NCI-H748 (cell line): ENCODE results near the gene PDIA2.
"Not testable (repeated sequence)": the region's sequence is repeated elsewhere in the genome, so short reads cannot be mapped to it uniquely, and the experiment has no call there.

ENCODE experiments used
- DNase-seq: peaks from one replicate; lab custom pipeline; 2025; ENCODE audit not compliant: unreplicated experiment; lab: John Stamatoyannopoulos, UW

Gene PDIA2

GRCh38 chr16:283033-283805 lies at the start of gene PDIA2:
Gene PDIA2 (plus strand): TSS chr16:283164. CDS start chr16:283170, 6 bp downstream.
- no peak for DNase-seq

- DNase-seq = peak; percentile 94
These were observed 48.3 kb upstream of the PDIA2 start, which contains the start of gene FAM234A for GRCh38 chr16:234468-235305. Gene FAM234A (plus strand): TSS chr16:234821. CDS start chr16:254414, 19,593 bp downstream.

- no peak for DNase-seq
These were observed 43.1 kb upstream of the PDIA2 start for GRCh38 chr16:239948-240277.

GRCh38 chr16:240559-240958 lies 42.4 kb upstream of the PDIA2 start:
- DNase-seq = no peak

GRCh38 chr16:242281-242680 lies 40.7 kb upstream of the PDIA2 start:
- no peak for DNase-seq

- DNase-seq = no peak
These were observed 39.6 kb upstream of the PDIA2 start for GRCh38 chr16:243348-243747.

GRCh38 chr16:245105-245504 lies 37.9 kb upstream of the PDIA2 start:
- DNase-seq = no peak

- DNase-seq = no peak
These were observed 35.9 kb upstream of the PDIA2 start for GRCh38 chr16:247027-247426.

GRCh38 chr16:249431-249830 lies 33.5 kb upstream of the PDIA2 start:
- no peak for DNase-seq

- DNase-seq = no peak
These were observed 30.3 kb upstream of the PDIA2 start for GRCh38 chr16:252366-253337.

GRCh38 chr16:253833-254232 lies 29.1 kb upstream of the PDIA2 start:
- DNase-seq = no peak

- no peak for DNase-seq
These were observed 28.5 kb upstream of the PDIA2 start for GRCh38 chr16:254461-254860.

GRCh38 chr16:255183-255582 lies 27.8 kb upstream of the PDIA2 start:
- DNase-seq = no peak

- not testable (repeated sequence) for DNase-seq
These were observed 24.9 kb upstream of the PDIA2 start for GRCh38 chr16:258091-258490.

GRCh38 chr16:259226-259625 lies 23.7 kb upstream of the PDIA2 start:
- DNase-seq = no peak

GRCh38 chr16:259814-260253 lies 23.1 kb upstream of the PDIA2 start:
- DNase-seq = no peak

GRCh38 chr16:260326-260725 lies 22.6 kb upstream of the PDIA2 start:
- DNase-seq = no peak

GRCh38 chr16:261031-261691 lies 21.8 kb upstream of the PDIA2 start:
- DNase-seq = no peak

- no peak for DNase-seq
These were observed 20.7 kb upstream of the PDIA2 start for GRCh38 chr16:262121-262745.

- DNase-seq = no peak
These were observed 19.7 kb upstream of the PDIA2 start for GRCh38 chr16:263182-263774.
